Measurements from ENCODE around the gene VAC14.

Gene VAC14

GRCh38 chr16:70696355-70696754, 104.6 kb downstream of the VAC14 start:
- peaks cover 15% of the 10 kb centered on the region for H3K36me3 Mint-ChIP-seq (ENCODE audit: low read depth)
- TF ChIP-seq CTCF (IDR thresholded peaks at IDR 0.05), result no peak
- no peak for DNase-seq
- no peak overlapping the region for H3K27ac Mint-ChIP-seq
- H3K9me3 Mint-ChIP-seq, result no peaks in the 10 kb centered on the region
- no peak overlapping the region for H3K4me3 Mint-ChIP-seq
- peaks cover 55% of the 10 kb centered on the region for H3K4me1 Mint-ChIP-seq
- no peaks in the 10 kb centered on the region for H3K27me3 Mint-ChIP-seq (ENCODE audit: low read depth, poor library complexity)

GRCh38 chr16:70695331-70696070, 105.5 kb downstream of the VAC14 start:
- TF ChIP-seq CTCF (IDR thresholded peaks at IDR 0.05), result no peak
- Mint-ChIP-seq H3K4me3 (no peak overlapping the region), H3K36me3 (ENCODE audit: low read depth) (peaks cover 15% of the 10 kb centered on the region), H3K9me3 (no peaks in the 10 kb centered on the region), H3K27me3 (ENCODE audit: low read depth, poor library complexity) (no peaks in the 10 kb centered on the region), H3K27ac (peak overlapping the region; percentile 75), H3K4me1 (peaks cover 55% of the 10 kb centered on the region)
- DNase-seq, result no peak

- DNase-seq, result no peak
- Mint-ChIP-seq H3K9me3 (no peaks in the 10 kb centered on the region), H3K27me3 (ENCODE audit: low read depth, poor library complexity) (no peaks in the 10 kb centered on the region), H3K4me3 (no peak overlapping the region), H3K27ac (no peak overlapping the region), H3K36me3 (ENCODE audit: low read depth) (peaks cover 15% of the 10 kb centered on the region), H3K4me1 (peaks cover 49% of the 10 kb centered on the region)
- TF ChIP-seq CTCF (IDR thresholded peaks at IDR 0.05), result no peak
Measured at GRCh38 chr16:70694868-70695218, 106.1 kb downstream of the VAC14 start.

GRCh38 chr16:70694088-70694867, 106.7 kb downstream of the VAC14 start:
- no peak overlapping the region for H3K4me3 Mint-ChIP-seq
- no peak for DNase-seq
- no peak overlapping the region for H3K27ac Mint-ChIP-seq
- H3K36me3 Mint-ChIP-seq (ENCODE audit: low read depth), result peaks cover 13% of the 10 kb centered on the region
- no peaks in the 10 kb centered on the region for H3K9me3 Mint-ChIP-seq
- no peaks in the 10 kb centered on the region for H3K27me3 Mint-ChIP-seq (ENCODE audit: low read depth, poor library complexity)
- H3K4me1 Mint-ChIP-seq, result peaks cover 44% of the 10 kb centered on the region
- no peak for TF ChIP-seq CTCF (IDR thresholded peaks at IDR 0.05)

GRCh38 chr16:70692873-70693671, 107.9 kb downstream of the VAC14 start:
- no peak for TF ChIP-seq CTCF (IDR thresholded peaks at IDR 0.05)
- Mint-ChIP-seq H3K36me3 (ENCODE audit: low read depth) (peaks cover 9% of the 10 kb centered on the region), H3K4me1 (peaks cover 50% of the 10 kb centered on the region), H3K27me3 (ENCODE audit: low read depth, poor library complexity) (no peaks in the 10 kb centered on the region), H3K9me3 (no peaks in the 10 kb centered on the region), H3K27ac (peak overlapping the region; percentile 95), H3K4me3 (no peak overlapping the region)
- DNase-seq, result no peak

All from nephron progenitor cell (in vitro differentiated cells).